Activated T-cell treated with anti-CD3 and anti-CD28 coated beads, Interleukin-2, amount 50 U/mL, for 72 hours (primary cell): ENCODE data around the gene ERC1. TPM values are rescaled to one million over a fixed set of nuclear protein-coding genes. Genes with fewer than 3 reads are reported as not detected.

Experiments
- ATAC-seq, 2 donors: fragments of 150-1000 bp; cut with Tn5 transposase; replicated peaks in 1 of 2; 2 replicates each; pipeline ENCODE4 v1.10.0; 2021; ENCODE audit warnings: moderate library complexity in 2 of 2, mild to moderate bottlenecking in 1 of 2
- DNase-seq, 2 donors: peaks; one replicate each; pipeline ENCODE4 v3.0.0; 2021 to 2022; ENCODE audit warnings: mixed read lengths in 1 of 2
- H3K27ac Mint-ChIP-seq: one replicate; pipeline ENCODE4 v1.8.0; 2022; ENCODE audit warnings: mild to moderate bottlenecking, moderate library complexity, mixed read lengths
- H3K27me3 Mint-ChIP-seq: one replicate; pipeline ENCODE4 v1.8.0; 2022; ENCODE audit warnings: low read depth, mixed read lengths
- H3K36me3 Mint-ChIP-seq, 2 donors: one replicate each; pipeline ENCODE4 v1.8.0; 2022; ENCODE audit warnings: mixed read lengths in 2 of 2, mild to moderate bottlenecking in 1 of 2; ENCODE audit not compliant: insufficient read depth in 2 of 2
- H3K4me1 Mint-ChIP-seq: one replicate; pipeline ENCODE4 v1.8.0; 2022; ENCODE audit warnings: low read depth, mixed read lengths
- H3K4me3 Mint-ChIP-seq, 2 donors: one replicate each; pipeline ENCODE4 v1.8.0; 2022; ENCODE audit warnings: mild to moderate bottlenecking in 2 of 2, mixed read lengths in 2 of 2, moderate library complexity in 2 of 2
- H3K9me3 Mint-ChIP-seq, 2 donors: one replicate each; pipeline ENCODE4 v1.8.0; 2022; ENCODE audit warnings: mixed read lengths in 2 of 2
- total RNA-seq, 2 donors: library from RNA; stranded (reverse); gene quantifications; one replicate each; pipeline ENCODE4 v1.2.3, GENCODE V29; 2022

ERC1 gene
- total RNA-seq, 2 donors from 2014 or later = 27.5 to 28.9 TPM

DNA sequence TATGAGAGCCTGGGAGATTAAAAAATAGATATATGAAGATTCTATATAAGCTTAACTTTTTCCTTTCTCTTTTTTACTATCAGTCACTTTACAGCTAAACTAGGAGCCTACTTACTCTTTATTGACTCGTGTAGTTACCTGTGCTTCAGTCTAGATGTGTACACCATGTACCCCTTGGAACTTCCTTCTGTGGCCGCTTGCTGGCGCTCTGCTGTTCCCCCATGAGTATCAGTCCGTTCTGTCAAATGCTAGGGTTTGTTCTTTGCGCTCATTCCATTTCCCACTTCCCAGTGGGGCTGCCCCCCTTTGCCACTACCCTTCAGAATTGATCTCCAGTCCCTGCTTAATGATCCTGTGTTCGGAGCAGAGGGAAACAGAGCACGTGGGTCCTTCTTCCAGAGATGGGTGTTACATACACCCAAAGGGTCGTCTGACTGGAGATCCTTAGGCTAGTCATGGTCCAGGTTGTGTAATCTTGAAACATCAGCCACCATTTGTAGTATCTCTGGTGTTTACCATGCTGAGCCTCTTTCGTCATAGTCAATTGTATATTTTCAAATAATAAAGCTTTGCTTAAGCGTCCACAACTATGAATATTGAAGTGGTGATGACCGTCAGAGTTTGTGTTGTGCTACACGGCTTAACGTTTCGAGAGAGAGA, 443.4 kb downstream of the ERC1 start:
- no peak for ATAC-seq

DNA sequence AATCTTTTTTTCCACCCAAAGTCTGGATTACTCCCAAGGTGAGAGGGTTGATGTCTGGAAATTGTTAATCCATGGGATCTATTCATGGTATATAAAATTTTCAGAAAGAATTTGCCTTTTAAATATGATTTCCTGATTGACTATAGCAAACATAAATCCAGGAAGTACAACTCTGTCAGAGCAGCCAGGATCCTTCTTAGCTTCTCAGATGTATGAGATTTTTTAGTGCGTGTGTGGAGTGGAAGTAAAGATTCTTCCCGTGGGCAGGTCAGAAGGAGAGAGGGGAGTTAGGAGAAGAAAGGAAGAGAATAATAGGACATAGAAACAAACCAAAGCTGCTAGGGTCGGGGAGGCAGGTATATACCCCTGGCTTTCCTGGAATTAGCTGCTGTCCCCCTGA, 444.0 kb downstream of the ERC1 start:
- Mint-ChIP-seq H3K36me3 (no peaks in the 10 kb centered on the region), H3K27me3 (no peaks in the 10 kb centered on the region), H3K9me3 (no peaks in the 10 kb centered on the region), H3K27ac (no peak overlapping the region), H3K4me1 (no peaks in the 10 kb centered on the region), H3K4me3 (no peak overlapping the region)
- no peak for ATAC-seq
- no peak for DNase-seq

More for the DNA sequence above, 443.4 kb downstream of the ERC1 start:
- no peaks in the 10 kb centered on the region for H3K4me1 Mint-ChIP-seq
- H3K27ac Mint-ChIP-seq = no peak overlapping the region
- no peak for DNase-seq
- H3K4me3 Mint-ChIP-seq = no peak overlapping the region
- no peaks in the 10 kb centered on the region for H3K36me3 Mint-ChIP-seq
- H3K27me3 Mint-ChIP-seq = no peaks in the 10 kb centered on the region
- no peaks in the 10 kb centered on the region for H3K9me3 Mint-ChIP-seq

DNA sequence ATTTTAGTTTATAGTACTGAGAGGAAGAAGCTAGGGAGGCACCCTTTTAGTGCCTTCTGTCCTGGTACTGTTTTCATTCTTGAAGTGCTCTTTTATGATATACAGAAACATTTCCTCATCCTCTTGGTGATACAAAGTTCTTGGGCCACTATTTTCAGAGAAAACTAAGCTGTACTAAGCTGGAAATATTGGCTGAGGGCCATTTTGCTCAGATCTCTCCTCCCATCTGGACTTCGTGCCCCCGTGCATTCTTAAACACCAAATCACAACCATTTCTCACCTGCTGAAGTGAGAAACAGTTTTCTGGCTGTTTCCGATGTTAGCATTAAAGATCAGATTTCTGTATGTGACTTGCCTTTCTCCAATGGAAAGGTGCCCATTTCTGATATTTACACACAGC, 444.4 kb downstream of the ERC1 start:
- Mint-ChIP-seq H3K4me1 (no peaks in the 10 kb centered on the region), H3K27me3 (no peaks in the 10 kb centered on the region), H3K36me3 (no peaks in the 10 kb centered on the region), H3K9me3 (no peaks in the 10 kb centered on the region), H3K4me3 (no peak overlapping the region), H3K27ac (no peak overlapping the region)
- ATAC-seq = no peak
- no peak for DNase-seq

- Mint-ChIP-seq H3K4me1 (no peaks in the 10 kb centered on the region), H3K9me3 (no peaks in the 10 kb centered on the region), H3K4me3 (no peak overlapping the region), H3K27me3 (no peaks in the 10 kb centered on the region), H3K36me3 (no peaks in the 10 kb centered on the region), H3K27ac (no peak overlapping the region)
- ATAC-seq (no peak), DNase-seq (no peak)
These were observed 445.0 kb downstream of the ERC1 start for GRCh38 chr12:1436015-1436414.

DNA sequence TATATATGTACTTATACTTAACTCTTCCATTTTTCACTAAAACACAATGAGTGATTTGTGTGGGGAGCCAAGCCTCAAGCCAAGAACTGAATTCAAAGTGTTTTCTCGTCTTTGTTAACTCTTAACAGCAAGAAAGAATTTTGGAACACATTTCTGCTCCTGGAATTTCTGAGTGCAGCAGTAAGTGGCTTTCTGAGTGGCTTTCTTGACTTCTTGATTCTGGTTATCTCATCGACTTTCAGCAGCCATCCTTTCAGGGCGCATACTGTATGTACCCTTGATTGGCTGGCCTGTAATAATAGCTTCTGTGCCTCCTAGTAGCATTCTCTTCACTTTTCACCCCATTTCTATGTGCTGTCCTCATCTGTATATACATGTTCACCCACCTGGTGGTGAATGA, 446.0 kb downstream of the ERC1 start:
- Mint-ChIP-seq H3K27ac (no peak overlapping the region), H3K9me3 (no peaks in the 10 kb centered on the region), H3K27me3 (no peaks in the 10 kb centered on the region), H3K4me1 (no peaks in the 10 kb centered on the region), H3K36me3 (no peaks in the 10 kb centered on the region), H3K4me3 (no peak overlapping the region)
- DNase-seq = no peak
- ATAC-seq = no peak

DNA sequence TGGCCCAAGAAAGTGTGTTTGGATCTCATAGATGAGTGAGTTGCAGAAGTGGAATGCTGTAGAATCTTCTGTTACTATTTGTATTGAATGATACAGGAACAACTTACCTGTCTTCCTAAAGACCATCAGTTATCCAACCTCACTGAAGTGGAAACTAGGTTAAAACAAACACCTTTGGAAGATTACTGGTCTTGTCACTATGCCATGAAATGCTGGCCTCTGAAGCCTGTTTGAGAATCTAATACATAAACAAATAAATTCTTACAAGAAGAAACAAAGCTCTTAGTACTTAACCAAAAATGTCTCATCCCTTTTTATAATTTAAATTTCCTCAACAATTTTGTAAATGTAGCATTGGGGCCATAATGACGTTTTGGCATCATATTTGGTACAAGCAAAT, 448.2 kb downstream of the ERC1 start:
- Mint-ChIP-seq H3K27me3 (no peaks in the 10 kb centered on the region), H3K9me3 (no peaks in the 10 kb centered on the region), H3K4me1 (no peaks in the 10 kb centered on the region), H3K4me3 (no peak overlapping the region), H3K36me3 (no peaks in the 10 kb centered on the region), H3K27ac (no peak overlapping the region)
- ATAC-seq (no peak), DNase-seq (no peak)

- Mint-ChIP-seq H3K4me1 (no peaks in the 10 kb centered on the region), H3K4me3 (no peak overlapping the region), H3K9me3 (no peaks in the 10 kb centered on the region), H3K36me3 (no peaks in the 10 kb centered on the region), H3K27me3 (no peaks in the 10 kb centered on the region), H3K27ac (no peak overlapping the region)
- DNase-seq (no peak), ATAC-seq (no peak)
These were observed 448.7 kb downstream of the ERC1 start for GRCh38 chr12:1439687-1440086.

DNA sequence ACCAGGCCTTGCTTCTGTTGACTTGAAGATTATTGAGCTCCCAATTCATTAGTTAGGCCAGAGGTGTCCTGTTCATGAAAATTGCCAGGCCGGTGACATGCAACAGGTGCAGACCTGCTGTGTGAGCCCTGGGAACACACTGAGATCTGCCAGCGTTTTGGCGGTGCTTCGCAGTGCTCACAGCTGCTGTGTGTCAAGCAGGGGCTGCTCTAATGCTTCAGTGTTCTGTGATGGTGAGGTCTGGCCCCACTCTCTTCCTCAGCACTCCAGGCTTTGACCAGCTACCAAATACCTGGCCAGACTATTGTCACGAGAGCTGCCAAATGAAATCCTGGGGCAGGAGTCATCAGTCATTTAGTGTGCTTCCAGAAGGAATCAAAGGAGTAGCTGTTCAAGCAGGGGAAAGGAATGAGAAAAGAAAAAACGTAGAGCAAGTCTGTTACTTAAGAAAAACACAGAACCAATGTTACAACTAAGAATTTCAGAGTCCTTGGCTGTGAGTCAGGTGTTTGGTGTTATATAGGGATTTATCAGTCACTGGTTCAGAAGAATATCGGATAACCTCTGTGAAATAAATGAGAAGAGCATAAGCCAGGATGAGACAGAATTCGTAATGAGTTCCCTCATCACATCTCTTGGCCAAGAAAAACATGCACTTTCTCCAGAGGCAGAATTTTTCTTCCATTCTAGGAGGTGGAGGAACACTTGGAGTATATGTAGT, 452.6 kb downstream of the ERC1 start:
- H3K4me1 Mint-ChIP-seq = no peaks in the 10 kb centered on the region
- ATAC-seq (no peak), DNase-seq (no peak)
- no peaks in the 10 kb centered on the region for H3K27me3 Mint-ChIP-seq
- H3K36me3 Mint-ChIP-seq = no peaks in the 10 kb centered on the region
- H3K4me3 Mint-ChIP-seq = no peak overlapping the region
- H3K27ac Mint-ChIP-seq = no peak overlapping the region
- no peaks in the 10 kb centered on the region for H3K9me3 Mint-ChIP-seq

GRCh38 chr12:1444142-1444516, 453.1 kb downstream of the ERC1 start:
- Mint-ChIP-seq H3K9me3 (no peaks in the 10 kb centered on the region), H3K27me3 (no peaks in the 10 kb centered on the region), H3K36me3 (no peaks in the 10 kb centered on the region), H3K27ac (no peak overlapping the region), H3K4me1 (no peaks in the 10 kb centered on the region), H3K4me3 (no peak overlapping the region)
- DNase-seq = no peak
- ATAC-seq = no peak

DNA sequence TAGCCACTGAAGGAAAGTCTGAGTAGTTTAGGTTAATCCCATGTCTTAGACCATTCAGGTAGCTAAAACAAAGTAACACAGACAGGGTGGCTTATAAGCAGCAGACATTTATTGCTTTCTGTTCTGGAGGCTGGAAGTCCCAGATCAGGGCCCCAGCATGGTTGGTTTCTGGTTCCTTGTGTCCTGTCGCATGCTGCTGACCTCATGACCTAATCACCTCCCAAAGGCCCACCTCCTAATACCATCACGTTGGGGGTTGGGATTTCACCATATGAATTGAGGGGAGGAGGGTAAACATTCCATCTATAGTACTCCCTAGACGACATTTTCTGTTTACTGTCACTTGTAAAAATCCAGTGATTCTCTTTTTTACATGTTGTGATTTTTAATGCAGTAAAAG, 454.8 kb downstream of the ERC1 start:
- Mint-ChIP-seq H3K9me3 (no peaks in the 10 kb centered on the region), H3K27me3 (no peaks in the 10 kb centered on the region), H3K36me3 (no peaks in the 10 kb centered on the region), H3K27ac (no peak overlapping the region), H3K4me1 (no peaks in the 10 kb centered on the region), H3K4me3 (no peak overlapping the region)
- DNase-seq (no peak), ATAC-seq (no peak)

DNA sequence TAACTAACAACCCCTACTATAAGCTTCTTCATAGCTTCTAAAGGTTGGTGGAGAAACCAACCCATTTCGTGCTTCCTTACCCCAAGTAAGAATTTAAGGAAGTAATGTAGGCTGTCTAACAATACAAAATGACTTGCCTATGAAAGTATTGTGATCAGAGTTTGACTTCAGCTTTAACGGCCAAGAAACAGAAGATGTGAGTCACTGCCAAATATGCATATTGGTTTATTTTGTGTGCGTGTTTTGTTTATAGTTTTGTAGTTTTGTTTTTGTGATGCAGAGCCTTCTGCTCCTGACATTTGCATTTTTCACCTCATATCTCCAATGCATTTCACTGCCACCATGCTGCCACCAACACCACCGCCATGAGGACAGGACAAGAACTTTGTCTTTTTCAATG, 457.3 kb downstream of the ERC1 start:
- H3K4me3 Mint-ChIP-seq = no peak overlapping the region
- no peak overlapping the region for H3K27ac Mint-ChIP-seq
- peaks cover 0 to 4% of the 10 kb centered on the region in 2 donors for H3K36me3 Mint-ChIP-seq
- ATAC-seq (no peak), DNase-seq (no peak)
- H3K27me3 Mint-ChIP-seq = no peaks in the 10 kb centered on the region
- no peaks in the 10 kb centered on the region for H3K9me3 Mint-ChIP-seq
- no peaks in the 10 kb centered on the region for H3K4me1 Mint-ChIP-seq

DNA sequence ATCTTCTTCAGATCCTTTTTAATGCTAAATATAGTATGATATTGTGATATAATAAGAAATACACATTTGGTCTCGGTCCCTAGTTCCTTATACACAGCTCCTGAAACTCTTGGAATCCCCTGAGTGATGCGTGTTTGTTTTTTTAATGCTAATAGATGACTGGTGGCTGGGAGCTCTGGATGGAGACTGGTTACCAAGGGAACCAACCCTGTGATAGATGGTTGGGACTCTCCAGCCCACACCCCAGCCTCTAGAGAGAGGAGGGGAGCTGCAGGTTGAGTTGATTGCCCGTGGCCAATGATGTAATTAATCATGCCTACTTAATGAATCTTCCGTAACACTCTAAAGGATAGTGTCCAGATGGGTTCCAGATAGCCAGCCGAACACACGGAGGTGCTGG, 462.8 kb downstream of the ERC1 start:
- Mint-ChIP-seq H3K9me3 (no peaks in the 10 kb centered on the region), H3K27me3 (no peaks in the 10 kb centered on the region), H3K4me3 (no peak overlapping the region), H3K4me1 (no peaks in the 10 kb centered on the region), H3K36me3 (peaks cover 1 to 4% of the 10 kb centered on the region in 2 donors), H3K27ac (no peak overlapping the region)
- DNase-seq = no peak
- ATAC-seq = no peak

DNA sequence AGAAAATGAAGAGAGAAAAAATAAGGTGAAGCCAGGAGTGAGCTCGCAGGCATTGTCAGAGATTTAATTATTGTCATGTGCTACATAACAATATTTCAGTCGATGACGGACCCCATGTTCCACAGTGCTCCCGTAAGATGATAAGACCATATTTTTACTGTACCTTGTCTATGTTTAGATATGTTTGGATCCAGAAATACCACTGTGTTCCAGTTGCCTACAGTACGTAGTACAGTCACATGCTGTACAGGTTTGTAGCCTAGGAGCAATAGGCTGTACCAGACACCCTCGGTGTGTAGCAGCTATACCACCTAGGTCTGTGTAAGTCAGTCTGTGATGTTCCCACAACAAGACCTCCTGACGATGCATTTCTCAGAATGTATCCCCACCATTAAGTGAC, 465.9 kb downstream of the ERC1 start:
- ATAC-seq (no peak), DNase-seq (no peak)
- peaks cover 2 to 4% of the 10 kb centered on the region in 2 donors for H3K36me3 Mint-ChIP-seq
- no peaks in the 10 kb centered on the region for H3K9me3 Mint-ChIP-seq
- no peaks in the 10 kb centered on the region for H3K4me1 Mint-ChIP-seq
- H3K27me3 Mint-ChIP-seq = no peaks in the 10 kb centered on the region
- no peak overlapping the region for H3K4me3 Mint-ChIP-seq
- no peak overlapping the region for H3K27ac Mint-ChIP-seq

DNA sequence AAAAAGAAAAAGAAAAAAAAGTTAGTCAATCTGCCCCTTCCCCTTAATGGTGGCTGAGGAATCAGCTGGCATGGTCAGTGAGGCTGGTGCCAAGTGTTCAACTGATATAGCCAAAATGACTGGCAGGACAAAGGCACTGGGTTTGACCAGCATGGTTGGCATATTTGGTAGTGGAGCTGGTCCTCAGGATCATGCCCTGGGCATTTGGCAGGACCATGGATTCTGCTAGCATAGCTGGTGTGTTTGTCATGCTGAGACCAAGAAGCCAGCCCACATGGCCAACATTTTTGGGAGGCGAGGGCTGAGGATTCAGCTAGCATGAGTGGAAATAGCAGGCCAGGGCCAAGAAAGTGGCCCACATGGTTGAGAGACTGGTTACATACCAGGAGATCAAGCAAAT, 466.9 kb downstream of the ERC1 start:
- ATAC-seq = no peak
- H3K36me3 Mint-ChIP-seq = peaks cover 1 to 2% of the 10 kb centered on the region in 2 donors

More for the DNA sequence above, 466.9 kb downstream of the ERC1 start:
- no peak overlapping the region for H3K27ac Mint-ChIP-seq
- H3K4me1 Mint-ChIP-seq = no peaks in the 10 kb centered on the region
- H3K9me3 Mint-ChIP-seq = no peaks in the 10 kb centered on the region
- no peak for DNase-seq
- no peaks in the 10 kb centered on the region for H3K27me3 Mint-ChIP-seq
- no peak overlapping the region for H3K4me3 Mint-ChIP-seq
